Activated CD8-positive, alpha-beta T cell treated with anti-CD3 and anti-CD28 coated beads for 36 hours (primary cell): ENCODE results near the gene WDR1. TPM values are rescaled to one million over a fixed set of nuclear protein-coding genes. Genes with fewer than 3 reads are reported as not detected.
"Not testable (repeated sequence)": the region's sequence is repeated elsewhere in the genome, so short reads cannot be mapped to it uniquely, and the experiment has no call there.

ENCODE experiments used
- ATAC-seq: fragments of 200-7000 bp; cut with Tn5 transposase; one replicate; pipeline ENCODE4 v1.10.0; 2021; ENCODE audit warnings: mild to moderate bottlenecking, moderate library complexity
- CTCF ChIA-PET: fragments of 350-600 bp; sonication (Branson Sonifier 250); formaldehyde crosslinking; loops from one replicate; lab custom pipeline; 2021; ENCODE audit warnings: antibody characterized with exemption; lab: Charles Lee
- POLR2A ChIA-PET: fragments of 350-600 bp; sonication (Branson Sonifier 250); formaldehyde crosslinking; loops from one replicate; lab custom pipeline; 2021; ENCODE audit warnings: antibody characterized with exemption; lab: Charles Lee
- DNase-seq: peaks from one replicate; pipeline ENCODE4 v3.0.0-alpha.2; 2020
- H3K27ac Mint-ChIP-seq: one replicate; pipeline ENCODE4 v1.8.0; 2021; ENCODE audit warnings: mild to moderate bottlenecking, mixed read lengths
- H3K27me3 Mint-ChIP-seq: one replicate; pipeline ENCODE4 v1.8.0; 2021; ENCODE audit warnings: mixed read lengths
- H3K36me3 Mint-ChIP-seq: one replicate; pipeline ENCODE4 v1.8.0; 2021; ENCODE audit warnings: low read depth, mixed read lengths
- H3K4me1 Mint-ChIP-seq: one replicate; pipeline ENCODE4 v1.8.0; 2021; ENCODE audit warnings: low read depth, mixed read lengths
- H3K4me3 Mint-ChIP-seq: one replicate; pipeline ENCODE4 v1.8.0; 2021; ENCODE audit warnings: mild to moderate bottlenecking, moderate library complexity, mixed read lengths
- H3K9me3 Mint-ChIP-seq: one replicate; pipeline ENCODE4 v1.8.0; 2021; ENCODE audit warnings: mixed read lengths
- CTCF ChIP-seq: fragments of 200-600 bp; IDR thresholded peaks from one replicate; pipeline ENCODE4 v1.8.0; 2022; ENCODE audit warnings: antibody characterized with exemption, mild to moderate bottlenecking
- intact Hi-C: fragments of 100-400 bp; cut with micrococcal nuclease; formaldehyde crosslinking; loops from one replicate; pipeline ENCODE4 v1.10.0; 2022
- total RNA-seq, 2 experiments: library from RNA; stranded (reverse); gene quantifications; one replicate each; pipeline ENCODE4 v1.2.3, GENCODE V29; 2021

Gene WDR1
- total RNA-seq, 2 experiments from 2014 or later, result 390 to 393 TPM

- intact Hi-C loops, result no loop called here
- Mint-ChIP-seq H3K27me3 (no peaks in the 10 kb centered on the region), H3K9me3 (no peaks in the 10 kb centered on the region), H3K27ac (no peak overlapping the region), H3K4me3 (no peak overlapping the region), H3K4me1 (peaks cover 3% of the 10 kb centered on the region), H3K36me3 (no peaks in the 10 kb centered on the region)
- POLR2A ChIA-PET, result interaction anchor here (0.6 to 3.0 kb wide), 2 partner anchors 12 to 46 kb away, joined by 3 to 22 read pairs; no protein-coding TSS in a partner anchor
- TF ChIP-seq CTCF, result no peak
- DNase-seq (no peak), ATAC-seq (no peak)
- CTCF ChIA-PET, result interaction anchor here (0.8 to 1.5 kb wide), 4 partner anchors 17 to 30 kb away, joined by 3 to 5 read pairs (median 3); no protein-coding TSS in a partner anchor
Measured at GRCh38 chr4:10130178-10130888, 13.7 kb upstream of the WDR1 start.

- ChIA-PET CTCF (interaction anchor here (0.8 to 1.5 kb wide), 5 partner anchors 16 to 36 kb away, joined by 3 to 5 read pairs (median 3); no protein-coding TSS in a partner anchor), POLR2A (interaction anchor here (0.6 to 3.0 kb wide), 3 partner anchors 12 to 349 kb away, joined by 3 to 22 read pairs (median 3); no protein-coding TSS in a partner anchor)
- no peak overlapping the region for H3K27ac Mint-ChIP-seq
- ATAC-seq (no peak), DNase-seq (no peak)
- H3K27me3 Mint-ChIP-seq, result no peaks in the 10 kb centered on the region
- H3K9me3 Mint-ChIP-seq, result no peaks in the 10 kb centered on the region
- no peak for TF ChIP-seq CTCF
- H3K36me3 Mint-ChIP-seq, result no peaks in the 10 kb centered on the region
- no peak overlapping the region for H3K4me3 Mint-ChIP-seq
- peaks cover 11% of the 10 kb centered on the region for H3K4me1 Mint-ChIP-seq
- intact Hi-C loops, result no loop called here
Measured at GRCh38 chr4:10129196-10130177, 12.9 kb upstream of the WDR1 start.

GRCh38 chr4:10128761-10129160 is 12.2 kb upstream of the WDR1 start:
- CTCF ChIA-PET, result interaction anchor here (1.0 to 1.5 kb wide), 2 partner anchors 32 to 37 kb away, joined by 3 read pairs; no protein-coding TSS in a partner anchor
- no peak for TF ChIP-seq CTCF
- Mint-ChIP-seq H3K27ac (no peak overlapping the region), H3K27me3 (no peaks in the 10 kb centered on the region), H3K9me3 (no peaks in the 10 kb centered on the region), H3K4me1 (peaks cover 19% of the 10 kb centered on the region), H3K36me3 (no peaks in the 10 kb centered on the region), H3K4me3 (no peak overlapping the region)
- POLR2A ChIA-PET, result interaction anchor here (0.6 to 3.0 kb wide), 3 partner anchors 11 to 350 kb away, joined by 3 to 22 read pairs (median 3); no protein-coding TSS in a partner anchor
- DNase-seq (no peak), ATAC-seq (no peak)
- intact Hi-C loops, result no loop called here

- DNase-seq, H3K36me3 Mint-ChIP-seq, H3K27me3 Mint-ChIP-seq, H3K27ac Mint-ChIP-seq, ATAC-seq, intact Hi-C loops, H3K4me3 Mint-ChIP-seq, H3K9me3 Mint-ChIP-seq, CTCF ChIA-PET: not testable (repeated sequence)
- peaks cover 31% of the 10 kb centered on the region for H3K4me1 Mint-ChIP-seq
- POLR2A ChIA-PET, result interaction anchor here (3.0 kb wide), 1 partner anchor 10 kb away, joined by 22 read pairs; no protein-coding TSS in a partner anchor
Measured at GRCh38 chr4:10127531-10127930, 10.9 kb upstream of the WDR1 start.
